ENCODE data around the gene CFAP58. TPM values are rescaled to one million over a fixed set of nuclear protein-coding genes. Genes with fewer than 3 reads are reported as not detected.

Gene CFAP58
- polyA plus RNA-seq, 4 donors, result 0.27 to 0.95 (median 0.72) TPM

DNA sequence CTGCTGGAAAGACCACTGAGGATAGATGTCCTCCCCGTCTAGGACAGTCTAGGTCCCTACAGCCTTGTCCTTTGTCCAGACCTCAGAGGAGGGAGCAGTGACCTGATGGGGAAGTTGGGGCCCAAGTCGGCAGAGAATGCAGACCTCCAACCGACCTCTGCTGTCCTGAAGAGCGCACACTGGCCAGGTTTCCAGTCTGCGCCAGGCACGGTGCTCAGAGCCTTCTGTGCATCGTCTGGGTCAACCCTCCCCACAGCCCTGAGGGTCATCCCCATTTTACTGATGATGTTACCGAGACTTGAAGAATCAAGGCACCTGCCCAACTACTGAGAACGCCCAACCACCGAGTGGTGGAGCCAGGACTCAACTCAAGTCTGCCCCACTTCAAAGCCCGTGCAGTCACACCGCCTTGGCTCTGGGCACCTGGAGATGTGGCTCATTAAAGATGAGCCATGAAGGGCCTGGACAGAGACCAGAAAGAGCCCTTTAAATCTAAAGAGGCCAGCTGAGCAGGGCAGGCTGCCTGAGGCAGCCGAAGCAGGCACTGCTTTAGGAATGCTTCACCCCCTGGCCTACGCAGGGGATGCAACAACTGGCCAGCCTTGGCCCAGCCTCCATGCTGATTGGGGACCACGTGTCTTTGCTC is 19.8 kb upstream of the CFAP58 start:
- DNase-seq (ENCODE audit: low read depth in 4 of 4, low spot score in 3 of 4), result no peak

GRCh38 chr10:104334561-104334960 is 19.1 kb upstream of the CFAP58 start:
- no peak for DNase-seq (ENCODE audit: low read depth in 4 of 4, low spot score in 3 of 4)

GRCh38 chr10:104334965-104335650 is 18.5 kb upstream of the CFAP58 start:
- no peak for DNase-seq (ENCODE audit: low read depth in 4 of 4, low spot score in 3 of 4)

DNA sequence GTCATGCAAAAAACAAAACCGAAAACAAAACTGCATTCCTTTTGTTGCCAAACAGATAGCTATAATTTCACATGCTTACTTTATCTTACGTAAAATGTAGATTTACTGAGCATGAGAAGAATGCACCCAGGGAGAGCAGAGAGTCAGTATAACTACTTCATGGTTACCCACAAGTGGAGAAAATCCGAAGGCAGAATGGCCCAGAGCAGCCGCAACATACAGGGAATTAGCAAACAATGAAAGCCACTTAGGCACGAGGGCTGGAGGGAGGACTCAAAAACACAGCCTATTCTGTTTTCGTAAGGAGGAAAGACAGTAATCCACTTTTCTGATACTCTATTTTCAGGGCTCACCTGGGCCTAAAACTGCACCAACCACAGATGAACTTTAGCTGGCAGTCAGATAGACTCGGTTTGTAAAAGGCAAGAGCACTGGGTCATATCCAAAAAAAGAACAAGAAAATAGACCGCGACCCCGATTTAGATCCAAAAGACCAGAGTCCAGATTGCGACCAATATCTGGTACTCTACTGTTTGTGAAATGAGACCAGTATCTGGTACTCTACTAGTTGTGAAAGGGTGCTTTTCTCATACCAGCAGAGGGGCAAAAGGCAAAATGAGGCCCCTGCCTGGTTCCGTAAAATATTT is 16.7 kb upstream of the CFAP58 start:
- DNase-seq (ENCODE audit: low read depth in 4 of 4, low spot score in 3 of 4), result no peak

- no peak for DNase-seq (ENCODE audit: low read depth in 4 of 4, low spot score in 3 of 4)
Measured at GRCh38 chr10:104337521-104337984, 16.1 kb upstream of the CFAP58 start.

DNA sequence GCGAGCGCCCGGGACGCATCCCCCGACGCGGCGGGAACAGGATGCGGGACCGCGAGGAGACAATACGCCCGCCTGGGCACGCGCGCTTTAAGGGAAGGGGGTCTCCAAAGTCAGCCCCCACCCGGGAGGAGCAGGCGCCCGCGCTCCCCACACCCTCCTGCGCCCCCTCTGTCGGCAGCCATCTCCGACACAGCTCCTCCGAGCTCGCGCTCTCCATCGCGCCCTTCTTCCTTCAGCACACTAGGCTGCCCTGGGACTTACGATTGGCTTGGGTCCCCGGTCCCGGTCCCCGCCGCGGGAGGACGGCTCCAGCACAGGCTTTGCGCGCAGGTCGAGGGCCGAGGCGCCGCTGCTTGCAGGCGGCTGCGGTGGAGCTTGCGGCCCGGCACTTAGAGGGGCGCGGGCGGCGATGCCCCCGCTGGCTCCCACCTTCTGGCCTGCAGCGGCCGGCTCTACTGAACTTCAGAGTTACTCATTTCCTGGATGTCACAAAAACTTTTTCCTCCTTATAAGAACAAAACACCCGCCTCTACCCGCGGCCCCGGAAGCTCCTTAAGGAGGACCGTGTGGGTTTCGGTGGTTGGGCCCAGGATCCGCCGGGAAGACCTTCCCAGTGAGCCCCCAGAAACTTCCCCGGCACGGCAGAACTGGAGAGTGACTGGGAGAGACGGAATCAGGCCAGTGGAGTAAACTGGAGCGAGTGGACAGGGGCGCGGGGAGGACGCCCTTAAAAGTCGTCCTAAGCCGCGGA is 15.5 kb upstream of the CFAP58 start, which contains the start of gene ITPRIP:
Gene ITPRIP, minus strand, starts transcription at position 481 of the 751 bp plus-strand sequence. CDS start 22,414 bp downstream, outside the sequence.
- DNase-seq (ENCODE audit: low read depth in 4 of 4, low spot score in 3 of 4), result peak in 2 of 4 donors; percentile 69 to 77

DNA sequence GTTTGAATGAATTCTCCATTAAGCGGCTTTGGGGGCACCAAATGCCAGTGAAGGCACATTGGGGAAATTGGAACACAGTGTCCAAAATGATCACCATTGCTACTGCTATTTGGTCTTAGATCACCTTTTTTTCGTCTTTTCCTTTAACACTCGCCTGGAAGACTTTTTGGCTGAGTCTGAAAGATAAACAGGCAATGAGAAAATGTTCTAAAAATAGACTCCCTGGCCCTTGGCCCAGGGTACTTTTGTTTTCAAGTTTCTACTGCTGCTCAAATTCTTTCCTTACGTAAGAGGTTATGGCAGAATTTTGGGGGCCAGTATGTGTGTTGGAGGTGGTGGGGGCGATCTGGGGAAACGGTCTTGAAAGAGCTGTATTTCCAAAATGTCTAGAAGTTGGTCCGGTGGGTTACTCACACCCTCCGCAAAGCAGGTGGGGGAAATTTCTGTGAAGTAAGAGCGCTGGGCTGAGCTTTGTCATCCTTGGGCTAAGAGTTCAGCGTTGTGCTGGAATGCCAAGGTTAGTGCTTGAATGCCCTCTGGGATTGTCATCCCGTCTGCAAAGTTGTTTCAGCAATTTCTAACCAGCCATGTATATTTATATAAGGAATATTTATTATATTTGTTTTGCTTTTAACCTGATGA is 14.0 kb upstream of the CFAP58 start:
- peak in 1 of 4 donors; percentile 72 for DNase-seq (ENCODE audit: low read depth in 4 of 4, low spot score in 3 of 4)

DNA sequence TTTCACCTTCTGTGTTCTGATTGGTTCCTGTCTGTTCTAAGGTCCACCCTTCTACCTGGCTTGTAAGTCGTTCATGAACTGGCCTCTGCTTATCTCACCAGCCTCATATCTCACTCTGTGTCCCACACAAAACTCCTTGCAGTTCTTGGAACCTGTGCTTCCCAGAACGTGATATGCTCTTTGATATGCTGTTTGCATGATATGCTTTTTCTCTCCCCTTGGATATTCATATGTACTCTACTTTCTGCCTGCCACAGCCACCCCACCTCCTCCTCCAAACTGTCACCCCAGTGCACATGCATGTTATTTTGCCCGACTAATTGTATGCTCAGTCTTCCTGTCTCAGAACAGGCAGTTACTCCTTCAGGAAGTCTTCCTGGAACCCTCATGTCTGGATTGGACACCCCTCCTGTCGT is 13.5 kb upstream of the CFAP58 start:
- DNase-seq (ENCODE audit: low read depth in 4 of 4, low spot score in 3 of 4), result no peak

- no peak for DNase-seq (ENCODE audit: low read depth in 4 of 4, low spot score in 3 of 4)
Measured at GRCh38 chr10:104340641-104341040, 13.0 kb upstream of the CFAP58 start.

- DNase-seq (ENCODE audit: low read depth in 4 of 4, low spot score in 3 of 4), result no peak
Measured at GRCh38 chr10:104342941-104343411, 10.7 kb upstream of the CFAP58 start.

- DNase-seq (ENCODE audit: low read depth in 4 of 4, low spot score in 3 of 4), result no peak
Measured at GRCh38 chr10:104344219-104344618, 9.4 kb upstream of the CFAP58 start.

DNA sequence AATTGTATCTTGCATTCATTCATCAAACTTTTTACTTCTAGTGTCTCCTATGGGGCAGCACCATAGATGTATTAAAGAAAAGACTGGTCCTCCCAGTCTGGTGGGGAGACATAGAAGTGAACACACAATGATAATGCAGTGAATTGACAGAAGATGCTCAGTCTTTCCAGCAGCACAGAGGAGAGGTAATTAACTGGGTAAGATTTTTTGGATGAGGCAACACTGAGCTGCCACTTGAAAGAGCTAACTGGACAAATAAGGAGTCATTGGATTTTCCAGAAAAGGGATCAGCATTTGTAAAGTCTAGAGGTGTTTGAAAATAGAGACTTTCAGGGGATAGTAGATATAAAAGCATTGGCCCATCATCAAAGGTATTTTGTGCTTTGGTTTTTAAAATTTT is 8.1 kb upstream of the CFAP58 start:
- no peak for DNase-seq (ENCODE audit: low read depth in 4 of 4, low spot score in 3 of 4)

DNA sequence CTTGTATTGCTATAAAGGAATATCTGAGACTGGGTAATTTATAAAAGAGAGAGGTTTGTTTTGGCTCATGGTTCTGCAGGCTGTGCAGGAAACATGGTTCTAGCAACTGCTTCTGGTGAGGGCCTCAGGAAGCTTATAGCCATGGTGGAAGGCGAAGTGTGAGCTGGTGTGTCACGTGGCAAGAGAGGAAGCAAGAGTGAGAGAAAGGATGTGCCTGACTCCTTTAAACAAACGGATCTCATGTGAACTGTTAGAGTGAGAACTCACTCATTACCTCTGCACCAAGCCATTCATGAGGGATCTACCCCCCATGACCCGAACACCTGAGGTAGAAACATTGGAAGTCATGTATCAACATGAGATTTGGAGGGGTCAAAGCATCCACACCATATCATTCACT is 7.7 kb upstream of the CFAP58 start:
- DNase-seq (ENCODE audit: low read depth in 4 of 4, low spot score in 3 of 4), result no peak

- no peak for DNase-seq (ENCODE audit: low read depth in 4 of 4, low spot score in 3 of 4)
Measured at GRCh38 chr10:104347295-104348045, 6.2 kb upstream of the CFAP58 start.

DNA sequence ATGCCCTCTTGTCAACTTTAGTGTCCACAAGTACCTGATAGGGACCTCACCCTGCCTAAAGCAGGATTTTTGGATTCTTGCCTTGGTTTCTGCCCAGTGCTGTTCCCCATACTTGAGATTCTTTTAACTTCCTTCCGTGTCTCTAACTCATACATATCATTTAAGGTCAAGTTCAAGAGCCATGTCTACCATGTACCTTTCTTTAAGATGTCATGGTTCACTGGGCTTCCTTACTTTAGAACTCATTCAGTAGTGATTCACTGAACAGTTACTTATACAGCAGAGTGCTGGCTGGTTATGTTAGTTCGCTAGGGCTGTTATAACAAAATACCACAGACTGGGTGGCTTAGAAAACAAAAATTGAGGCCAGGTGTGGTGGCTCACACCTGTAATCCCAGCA is 5.0 kb upstream of the CFAP58 start:
- no peak for DNase-seq (ENCODE audit: low read depth in 4 of 4, low spot score in 3 of 4)

GRCh38 chr10:104349623-104350126 is 4.0 kb upstream of the CFAP58 start:
- no peak for DNase-seq (ENCODE audit: low read depth in 4 of 4, low spot score in 3 of 4)

DNA sequence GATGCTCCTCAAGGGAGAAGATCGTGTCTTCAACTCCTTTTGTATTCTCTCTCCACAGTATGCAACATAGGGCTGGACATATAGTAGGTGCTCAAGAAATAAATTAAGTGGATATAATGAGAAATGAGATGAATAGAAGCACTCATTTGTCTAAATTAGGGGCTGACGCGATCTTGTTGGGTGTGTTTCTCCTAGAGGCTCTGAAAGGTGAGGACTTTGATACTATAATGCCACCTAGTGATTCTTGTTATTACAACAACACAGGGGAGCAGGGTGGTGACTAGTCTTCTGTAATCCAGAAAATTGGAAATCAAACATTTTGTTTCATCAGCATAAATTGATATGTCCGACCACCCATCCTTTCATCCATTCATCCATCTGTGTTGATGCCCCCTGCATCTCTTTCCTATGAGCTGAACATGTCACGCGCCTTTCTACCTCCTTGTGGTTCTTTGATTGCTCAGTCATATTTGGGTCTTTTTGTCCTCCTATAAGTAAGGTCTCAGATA is 3.5 kb upstream of the CFAP58 start:
- DNase-seq (ENCODE audit: low read depth in 4 of 4, low spot score in 3 of 4), result no peak

GRCh38 chr10:104351061-104351702 is 2.5 kb upstream of the CFAP58 start:
- no peak for DNase-seq (ENCODE audit: low read depth in 4 of 4, low spot score in 3 of 4)

DNA sequence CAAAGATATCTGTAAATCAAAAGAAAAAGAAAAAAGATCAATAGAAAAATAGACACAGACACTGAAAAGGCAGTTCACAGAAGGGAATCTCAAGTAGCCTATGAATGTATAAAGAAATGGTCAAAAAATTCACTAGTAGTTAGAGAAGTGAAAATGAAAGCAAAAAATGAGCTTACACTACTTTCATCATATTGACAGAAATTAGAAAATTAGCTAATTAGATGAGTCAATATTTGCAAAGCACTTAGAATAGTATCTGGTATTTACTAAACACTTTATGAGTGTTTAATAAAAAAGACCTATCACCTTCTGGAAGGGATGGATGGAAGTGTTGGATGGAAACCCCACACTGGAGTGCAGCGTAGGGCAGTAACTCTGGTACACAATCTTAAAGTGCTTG is 1.7 kb upstream of the CFAP58 start:
- DNase-seq (ENCODE audit: low read depth in 4 of 4, low spot score in 3 of 4), result no peak
